ENCODE measurements around the gene POLR3B. TPM values are rescaled to one million over a fixed set of nuclear protein-coding genes. Genes with fewer than 3 reads are reported as not detected.

POLR3B gene
- total RNA-seq, 2 experiments from 2014 or later: 2.5 to 2.6 TPM

- POLR2A ChIA-PET: interaction anchor here (2.4 kb wide), 1 partner anchor 29 kb away, joined by 10 read pairs; no protein-coding TSS in a partner anchor
- DNase-seq: no peak
- Histone ChIP-seq H3K27ac (ENCODE audit: low read depth in 1 of 2, low read length in 2 of 2) (no peak overlapping the region), H3K4me3 (ENCODE audit: low read length) (no peak overlapping the region), H3K27me3 (ENCODE audit: control insufficient read depth in 1 of 2, insufficient read depth in 2 of 2, low read length in 2 of 2) (no peaks in the 10 kb centered on the region), H3K4me1 (ENCODE audit: insufficient read depth, low read length) (no peaks in the 10 kb centered on the region), H3K9me3 (ENCODE audit: control insufficient read depth in 1 of 2, insufficient read depth in 1 of 2, low read length in 2 of 2) (no peaks in the 10 kb centered on the region), H3K36me3 (ENCODE audit: insufficient read depth, low read length) (peaks cover 80% of the 10 kb centered on the region)
- H3K27ac Mint-ChIP-seq: peak overlapping the region; percentile 9
- peaks cover 35% of the 10 kb centered on the region for H3K4me1 Mint-ChIP-seq (ENCODE audit: low read depth)
- H3K4me3 Mint-ChIP-seq: no peak overlapping the region
- peaks cover 97% of the 10 kb centered on the region for H3K36me3 Mint-ChIP-seq (ENCODE audit: low read depth)
- no peaks in the 10 kb centered on the region for H3K9me3 Mint-ChIP-seq
- CTCF ChIA-PET: interaction anchor here (1.0 to 2.4 kb wide), 3 partner anchors 13 to 109 kb away, joined by 3 to 6 read pairs (median 4); no protein-coding TSS in a partner anchor
- intact Hi-C loops (cut with DNase I, micrococcal nuclease): no loop called here
- ATAC-seq (ENCODE audit: poor library complexity): no peak
- H3K27me3 Mint-ChIP-seq: no peaks in the 10 kb centered on the region
- TF ChIP-seq CTCF (IDR thresholded peaks at IDR 0.05): no peak
Measured at GRCh38 chr12:106332536-106332935, 25.0 kb upstream of the POLR3B start.

- peaks cover 81% of the 10 kb centered on the region for H3K36me3 ChIP-seq (ENCODE audit: insufficient read depth, low read length)
- H3K9me3 Mint-ChIP-seq: no peaks in the 10 kb centered on the region
- H3K4me1 ChIP-seq (ENCODE audit: insufficient read depth, low read length): no peaks in the 10 kb centered on the region
Measured at GRCh38 chr12:106333010-106333409, 24.5 kb upstream of the POLR3B start.

GRCh38 chr12:106333756-106334155 is 23.8 kb upstream of the POLR3B start:
- intact Hi-C loops (cut with DNase I, micrococcal nuclease): no loop called here
- H3K9me3 ChIP-seq (ENCODE audit: control insufficient read depth in 1 of 2, insufficient read depth in 1 of 2, low read length in 2 of 2): no peaks in the 10 kb centered on the region
- no peaks in the 10 kb centered on the region for H3K27me3 ChIP-seq (ENCODE audit: control insufficient read depth in 1 of 2, insufficient read depth in 2 of 2, low read length in 2 of 2)
- no peak for TF ChIP-seq CTCF (IDR thresholded peaks at IDR 0.05)
- no peak overlapping the region for H3K27ac ChIP-seq (ENCODE audit: low read depth in 1 of 2, low read length in 2 of 2)
- POLR2A ChIA-PET: no interaction called here
- ATAC-seq (ENCODE audit: poor library complexity): no peak
- H3K36me3 ChIP-seq (ENCODE audit: insufficient read depth, low read length): peaks cover 80% of the 10 kb centered on the region
- no peak overlapping the region for H3K4me3 ChIP-seq (ENCODE audit: low read length)
- Mint-ChIP-seq H3K4me3 (no peak overlapping the region), H3K4me1 (ENCODE audit: low read depth) (peaks cover 38% of the 10 kb centered on the region), H3K9me3 (no peaks in the 10 kb centered on the region), H3K27me3 (no peaks in the 10 kb centered on the region), H3K27ac (peak overlapping the region; percentile 31), H3K36me3 (ENCODE audit: low read depth) (peaks cover 97% of the 10 kb centered on the region)
- H3K4me1 ChIP-seq (ENCODE audit: insufficient read depth, low read length): no peaks in the 10 kb centered on the region
- CTCF ChIA-PET: interaction anchor here (2.4 kb wide), 1 partner anchor 12 kb away, joined by 6 read pairs; no protein-coding TSS in a partner anchor
- DNase-seq: no peak

More at GRCh38 chr12:106333010-106333409, 24.5 kb upstream of the POLR3B start:
- no peak for DNase-seq
- no peak for ATAC-seq (ENCODE audit: poor library complexity)
- Histone ChIP-seq H3K4me3 (ENCODE audit: low read length) (no peak overlapping the region), H3K9me3 (ENCODE audit: control insufficient read depth in 1 of 2, insufficient read depth in 1 of 2, low read length in 2 of 2) (no peaks in the 10 kb centered on the region), H3K27me3 (ENCODE audit: control insufficient read depth in 1 of 2, insufficient read depth in 2 of 2, low read length in 2 of 2) (no peaks in the 10 kb centered on the region), H3K27ac (ENCODE audit: low read depth in 1 of 2, low read length in 2 of 2) (no peak overlapping the region)
- peaks cover 38% of the 10 kb centered on the region for H3K4me1 Mint-ChIP-seq (ENCODE audit: low read depth)
- ChIA-PET POLR2A (interaction anchor here (2.4 kb wide), 1 partner anchor 30 kb away, joined by 10 read pairs; no protein-coding TSS in a partner anchor), CTCF (interaction anchor here (1.0 to 2.4 kb wide), 3 partner anchors 13 to 109 kb away, joined by 3 to 6 read pairs (median 4); no protein-coding TSS in a partner anchor)
- H3K4me3 Mint-ChIP-seq: no peak overlapping the region
- intact Hi-C loops (cut with DNase I, micrococcal nuclease): no loop called here
- peak overlapping the region; percentile 9 for H3K27ac Mint-ChIP-seq
- no peak for TF ChIP-seq CTCF (IDR thresholded peaks at IDR 0.05)
- no peaks in the 10 kb centered on the region for H3K27me3 Mint-ChIP-seq
- H3K36me3 Mint-ChIP-seq (ENCODE audit: low read depth): peaks cover 97% of the 10 kb centered on the region
